Glomerular visceral epithelial cell (primary cell): ENCODE results near the gene AKR1B1.

Experiments
- DNase-seq: peaks from one replicate; pipeline ENCODE4 v3.0.0-alpha.2; 2016; ENCODE audit errors: extremely low spot score

AKR1B1 gene

GRCh38 chr7:134444961-134445315 lies 14.0 kb downstream of the AKR1B1 start:
- no peak for DNase-seq

GRCh38 chr7:134444198-134444960 lies 14.5 kb downstream of the AKR1B1 start:
- DNase-seq = no peak

GRCh38 chr7:134443396-134444070 lies 15.4 kb downstream of the AKR1B1 start:
- DNase-seq = no peak

GRCh38 chr7:134442441-134443220 lies 16.3 kb downstream of the AKR1B1 start:
- DNase-seq = no peak

GRCh38 chr7:134441264-134441663 lies 17.6 kb downstream of the AKR1B1 start:
- DNase-seq = no peak

GRCh38 chr7:134440476-134440875 lies 18.4 kb downstream of the AKR1B1 start:
- no peak for DNase-seq

GRCh38 chr7:134440067-134440466 lies 18.8 kb downstream of the AKR1B1 start:
- DNase-seq = no peak

GRCh38 chr7:134438946-134439345 lies 20.0 kb downstream of the AKR1B1 start:
- DNase-seq = no peak

- DNase-seq = no peak
These were observed 23.6 kb downstream of the AKR1B1 start for GRCh38 chr7:134435161-134435920.

- no peak for DNase-seq
These were observed 24.2 kb downstream of the AKR1B1 start for GRCh38 chr7:134434701-134435100.

GRCh38 chr7:134433430-134433829 lies 25.5 kb downstream of the AKR1B1 start:
- DNase-seq = no peak

- DNase-seq = peak; percentile 90
These were observed 26.4 kb downstream of the AKR1B1 start for GRCh38 chr7:134432296-134433152.

GRCh38 chr7:134431815-134432214 lies 27.1 kb downstream of the AKR1B1 start:
- DNase-seq = no peak

- no peak for DNase-seq
These were observed 29.4 kb downstream of the AKR1B1 start for GRCh38 chr7:134429481-134429880.

GRCh38 chr7:134428942-134429341 lies 30.0 kb downstream of the AKR1B1 start:
- DNase-seq = no peak

- no peak for DNase-seq
These were observed 31.0 kb downstream of the AKR1B1 start for GRCh38 chr7:134427896-134428295.

GRCh38 chr7:134425777-134426176 lies 33.1 kb downstream of the AKR1B1 start:
- DNase-seq = no peak

GRCh38 chr7:134422638-134423037 lies 36.3 kb downstream of the AKR1B1 start:
- DNase-seq = no peak

GRCh38 chr7:134422008-134422407 lies 36.9 kb downstream of the AKR1B1 start:
- no peak for DNase-seq

- DNase-seq = peak; percentile 58
These were observed 38.3 kb downstream of the AKR1B1 start for GRCh38 chr7:134420424-134421125.
